ENCODE measurements around the gene RTP2. TPM values are rescaled to one million over a fixed set of nuclear protein-coding genes. Genes with fewer than 3 reads are reported as not detected.

RTP2 gene
- total and polyA plus RNA-seq, 2 donors (not counting 3 experiments of a cell fraction or from before 2014, with no cell fraction given) = not detected

- peak; percentile 76 for FAIRE-seq
- Histone ChIP-seq H3K9ac (replicated peaks; ENCODE audit: extremely low read depth, insufficient read depth, low read length) (no peak overlapping the region), H4K20me1 (replicated peaks; ENCODE audit: control insufficient read depth, extremely low read depth, insufficient read depth, low read length) (no peaks in the 10 kb centered on the region), H3K36me3 (ENCODE audit: control insufficient read depth in 2 of 2, extremely low read depth in 1 of 2, insufficient read depth in 2 of 2, low read length in 2 of 2) (no peaks in the 10 kb centered on the region), H3K4me3 (replicated peaks in 1 of 3; ENCODE audit: insufficient read depth in 1 of 3, low read depth in 1 of 3, low read length in 3 of 3) (no peak overlapping the region), H3K4me2 (ENCODE audit: insufficient read depth, low read length) (no peak overlapping the region), H3K9me1 (replicated peaks; ENCODE audit: control insufficient read depth, extremely low read depth, insufficient read depth, low read length) (no peaks in the 10 kb centered on the region), H3K27me3 (ENCODE audit: control insufficient read depth in 2 of 2, insufficient read depth in 2 of 2, low read length in 2 of 2) (peaks cover 0 to 2% of the 10 kb centered on the region in 2 experiments), H3K79me2 (ENCODE audit: control insufficient read depth, insufficient read depth, low read length) (no peaks in the 10 kb centered on the region), H3K27ac (ENCODE audit: insufficient read depth, low read depth, low read length) (no peak overlapping the region), H2AFZ (ENCODE audit: low read depth, low read length) (no peak overlapping the region), H3K4me1 (ENCODE audit: control insufficient read depth, extremely low read depth, insufficient read depth, low read length) (no peaks in the 10 kb centered on the region), H3K9me3 (replicated peaks; ENCODE audit: control insufficient read depth, insufficient read depth, low read length) (no peaks in the 10 kb centered on the region)
- POLR2A ChIA-PET = interaction anchor here (0.6 kb wide), 2 partner anchors 9 to 362 kb away, joined by 3 read pairs; no protein-coding TSS in a partner anchor
- dilution Hi-C loops (cut with MboI; ENCODE audit: extremely low pct_ligation_motif_present, low sequenced_read_pairs) = loop anchor here (25.0 kb wide), 1 partner anchor 368 kb away; no protein-coding TSS in a partner anchor
- intact Hi-C loops (cut with micrococcal nuclease) = loop anchor here (1.0 kb wide), 5 partner anchors 34 to 567 kb away; no protein-coding TSS in a partner anchor
- DNase-seq (ENCODE audit: low read depth, low spot score) = peak; percentile 58
- no peak for TF ChIP-seq JUN (IDR thresholded peaks at IDR 0.05; ENCODE audit: borderline replicate concordance, insufficient read depth, insufficient read length, low read depth)
- TF ChIP-seq CTCF (IDR thresholded peaks at IDR 0.05; ENCODE audit: extremely low read depth in 1 of 2, insufficient read depth in 1 of 2, low read depth in 1 of 2, low read length in 2 of 2) = peak; percentile 83 to 89
- no TSS peak for BruUV-seq (replicated peaks)
- CTCF ChIA-PET = interaction anchor here (0.7 to 8.1 kb wide), 76 partner anchors 9 to 1696 kb away, joined by 3 to 486 read pairs (median 4); partner anchors contain the start of genes RPL39L, RTP2 and SST
Measured at GRCh38 chr3:187679638-187680396, 22.5 kb downstream of the RTP2 start.
